Measurements from ENCODE around the gene CFAP97. TPM values are rescaled to one million over a fixed set of nuclear protein-coding genes. Genes with fewer than 3 reads are reported as not detected.

The CFAP97 gene
- total and polyA plus RNA-seq, 8 donors, result 25.7 to 46.0 (median 40.2) TPM

- peaks cover 0 to 24% of the 10 kb centered on the region in 2 donors for H3K36me3 ChIP-seq
- ATAC-seq, result no peak
- no peak overlapping the region for H3K4me3 ChIP-seq
- intact Hi-C loops (cut with DNase I), result no loop called here
- no peak overlapping the region for H3K27ac ChIP-seq
- H3K9me3 ChIP-seq, result no peaks in the 10 kb centered on the region
- no peaks in the 10 kb centered on the region for H3K27me3 ChIP-seq
- TF ChIP-seq CTCF (IDR thresholded peaks at IDR 0.05), result no peak
- H3K4me1 ChIP-seq, result no peaks in the 10 kb centered on the region
- no peak for DNase-seq
Observed at GRCh38 chr4:185190306-185190856, 13.4 kb downstream of the CFAP97 start.

GRCh38 chr4:185189606-185190305 is 14.0 kb downstream of the CFAP97 start:
- intact Hi-C loops (cut with DNase I), result no loop called here
- ATAC-seq, result no peak
- Histone ChIP-seq H3K9me3 (no peaks in the 10 kb centered on the region), H3K4me3 (no peak overlapping the region), H3K36me3 (peaks cover 0 to 24% of the 10 kb centered on the region in 2 donors), H3K27ac (no peak overlapping the region), H3K4me1 (no peaks in the 10 kb centered on the region), H3K27me3 (no peaks in the 10 kb centered on the region)
- no peak for TF ChIP-seq CTCF (IDR thresholded peaks at IDR 0.05)
- no peak for DNase-seq

- TF ChIP-seq CTCF (IDR thresholded peaks at IDR 0.05), result no peak
- H3K36me3 ChIP-seq, result peaks cover 0 to 24% of the 10 kb centered on the region in 2 donors
- no peaks in the 10 kb centered on the region for H3K27me3 ChIP-seq
- DNase-seq (no peak), ATAC-seq (no peak)
- H3K9me3 ChIP-seq, result no peaks in the 10 kb centered on the region
- H3K27ac ChIP-seq, result no peak overlapping the region
- intact Hi-C loops (cut with DNase I), result no loop called here
- no peak overlapping the region for H3K4me3 ChIP-seq
- peaks cover 0 to 8% of the 10 kb centered on the region in 2 donors for H3K4me1 ChIP-seq
Observed at GRCh38 chr4:185186769-185187168, 17.0 kb downstream of the CFAP97 start.

GRCh38 chr4:185183622-185184281 is 20.0 kb downstream of the CFAP97 start:
- TF ChIP-seq CTCF (IDR thresholded peaks at IDR 0.05), result peak; percentile 75 to 89
- Histone ChIP-seq H3K4me1 (peaks cover 0 to 8% of the 10 kb centered on the region in 2 donors), H3K27ac (no peak overlapping the region), H3K4me3 (no peak overlapping the region), H3K36me3 (peaks cover 0 to 8% of the 10 kb centered on the region in 2 donors), H3K9me3 (no peaks in the 10 kb centered on the region), H3K27me3 (no peaks in the 10 kb centered on the region)
- DNase-seq (peak in 3 of 4 donors; percentile 63 to 91 (median 73)), ATAC-seq (peak; percentile 72)
- intact Hi-C loops (cut with DNase I), result no loop called here

- H3K4me3 ChIP-seq, result no peak overlapping the region
- ATAC-seq (peak; percentile 6), DNase-seq (no peak)
- peaks cover 0 to 8% of the 10 kb centered on the region in 2 donors for H3K4me1 ChIP-seq
- TF ChIP-seq CTCF (IDR thresholded peaks at IDR 0.05), result no peak
- H3K27ac ChIP-seq, result no peak overlapping the region
- no peaks in the 10 kb centered on the region for H3K36me3 ChIP-seq
- intact Hi-C loops (cut with DNase I), result no loop called here
- no peaks in the 10 kb centered on the region for H3K9me3 ChIP-seq
- no peaks in the 10 kb centered on the region for H3K27me3 ChIP-seq
Observed at GRCh38 chr4:185182239-185182638, 21.6 kb downstream of the CFAP97 start.
